ENCODE results near the gene RBM47.
"Not testable (repeated sequence)": the region's sequence is repeated elsewhere in the genome, so short reads cannot be mapped to it uniquely, and the experiment has no call there.

- TF ChIP-seq CTCF, POLR2A (IDR thresholded peaks at IDR 0.05): not testable (repeated sequence)
Observed at GRCh38 chr4:40551568-40552136, 78.0 kb downstream of the RBM47 start.
